ENCODE data around the gene SHF. TPM values are rescaled to one million over a fixed set of nuclear protein-coding genes. Genes with fewer than 3 reads are reported as not detected.

SHF gene
- total RNA-seq, 6 donors from 2014 or later = 1.4 to 8.0 (median 5.1) TPM

DNA sequence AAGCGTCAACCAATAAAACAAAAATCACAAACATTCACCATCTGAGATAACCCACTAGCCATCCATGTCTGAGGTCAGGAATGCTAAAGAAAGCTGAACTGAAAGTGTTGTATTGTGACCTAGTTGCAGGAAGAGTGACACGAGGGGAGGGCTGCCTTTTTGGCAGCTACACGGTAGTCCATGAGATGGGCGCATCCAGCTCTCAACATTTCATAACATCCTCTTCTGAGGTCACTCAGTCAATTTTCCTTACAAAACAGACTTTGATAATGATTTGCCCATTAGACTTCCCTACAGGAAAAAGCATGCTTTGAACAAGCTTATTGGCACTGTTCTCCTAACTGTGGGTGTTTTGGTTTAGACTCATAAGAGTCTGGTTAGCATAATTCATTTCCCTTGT is 15.4 kb upstream of the SHF start:
- no peaks in the 10 kb centered on the region for H3K9me3 ChIP-seq
- no peak for ATAC-seq (ENCODE audit: low FRiP score in 2 of 2)
- 13 to 20% methylated on average over 4 of the region's 4 CpGs for WGBS, 2 donors

DNA sequence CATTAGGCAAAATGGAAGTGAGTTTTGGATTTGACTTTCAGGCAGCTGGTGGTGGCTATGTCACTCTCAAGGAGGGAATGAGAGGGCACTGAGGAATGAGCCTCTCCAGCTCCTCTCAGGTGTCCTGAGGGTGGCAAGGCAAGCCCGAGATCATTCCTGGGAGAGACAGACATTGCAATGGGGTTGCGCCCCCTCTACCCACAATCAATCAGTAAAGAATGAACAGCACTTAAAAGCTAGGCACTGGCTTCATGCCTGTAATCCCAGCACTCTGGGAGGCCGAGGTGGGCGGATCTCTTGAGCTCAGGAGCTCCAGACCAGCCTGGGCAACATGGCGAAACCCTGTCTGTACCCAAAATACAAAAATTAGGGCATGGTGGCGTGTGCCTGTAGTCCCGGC is 14.1 kb upstream of the SHF start:
- Histone ChIP-seq H3K27ac (no peak overlapping the region), H3K9me3 (no peaks in the 10 kb centered on the region), H3K4me3 (no peak overlapping the region), H3K4me1 (peaks cover 8 to 18% (median 13%) of the 10 kb centered on the region in 4 donors), H3K27me3 (no peaks in the 10 kb centered on the region), H3K36me3 (no peaks in the 10 kb centered on the region)
- DNase-seq (no peak), ATAC-seq (ENCODE audit: low FRiP score in 2 of 2) (no peak)
- TF ChIP-seq EP300 (IDR thresholded peaks at IDR 0.05) (no peak), POLR2A (IDR thresholded peaks at IDR 0.05) (no peak), POLR2AphosphoS5 (IDR thresholded peaks at IDR 0.05) (no peak)
- TF ChIP-seq, protein P1, sequence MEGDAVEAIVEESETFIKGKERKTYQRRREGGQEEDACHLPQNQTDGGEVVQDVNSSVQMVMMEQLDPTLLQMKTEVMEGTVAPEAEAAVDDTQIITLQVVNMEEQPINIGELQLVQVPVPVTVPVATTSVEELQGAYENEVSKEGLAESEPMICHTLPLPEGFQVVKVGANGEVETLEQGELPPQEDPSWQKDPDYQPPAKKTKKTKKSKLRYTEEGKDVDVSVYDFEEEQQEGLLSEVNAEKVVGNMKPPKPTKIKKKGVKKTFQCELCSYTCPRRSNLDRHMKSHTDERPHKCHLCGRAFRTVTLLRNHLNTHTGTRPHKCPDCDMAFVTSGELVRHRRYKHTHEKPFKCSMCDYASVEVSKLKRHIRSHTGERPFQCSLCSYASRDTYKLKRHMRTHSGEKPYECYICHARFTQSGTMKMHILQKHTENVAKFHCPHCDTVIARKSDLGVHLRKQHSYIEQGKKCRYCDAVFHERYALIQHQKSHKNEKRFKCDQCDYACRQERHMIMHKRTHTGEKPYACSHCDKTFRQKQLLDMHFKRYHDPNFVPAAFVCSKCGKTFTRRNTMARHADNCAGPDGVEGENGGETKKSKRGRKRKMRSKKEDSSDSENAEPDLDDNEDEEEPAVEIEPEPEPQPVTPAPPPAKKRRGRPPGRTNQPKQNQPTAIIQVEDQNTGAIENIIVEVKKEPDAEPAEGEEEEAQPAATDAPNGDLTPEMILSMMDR (IDR thresholded peaks at IDR 0.05) = no peak
- 76 to 87% methylated on average over 6 to 7 of the region's 7 CpGs for WGBS, 2 donors

More for the DNA sequence above, 15.4 kb upstream of the SHF start:
- no peaks in the 10 kb centered on the region for H3K27me3 ChIP-seq
- H3K4me3 ChIP-seq = no peak overlapping the region
- no peak for TF ChIP-seq POLR2AphosphoS5 (IDR thresholded peaks at IDR 0.05)
- TF ChIP-seq EP300 (IDR thresholded peaks at IDR 0.05) = no peak
- no peak for TF ChIP-seq POLR2A (IDR thresholded peaks at IDR 0.05)
- TF ChIP-seq, protein P1 (IDR thresholded peaks at IDR 0.05) = no peak
- H3K4me1 ChIP-seq = peaks cover 8 to 15% (median 13%) of the 10 kb centered on the region in 4 donors
- DNase-seq = no peak
- H3K36me3 ChIP-seq = no peaks in the 10 kb centered on the region
- H3K27ac ChIP-seq = peak overlapping the region in 1 of 4 donors; percentile 18

DNA sequence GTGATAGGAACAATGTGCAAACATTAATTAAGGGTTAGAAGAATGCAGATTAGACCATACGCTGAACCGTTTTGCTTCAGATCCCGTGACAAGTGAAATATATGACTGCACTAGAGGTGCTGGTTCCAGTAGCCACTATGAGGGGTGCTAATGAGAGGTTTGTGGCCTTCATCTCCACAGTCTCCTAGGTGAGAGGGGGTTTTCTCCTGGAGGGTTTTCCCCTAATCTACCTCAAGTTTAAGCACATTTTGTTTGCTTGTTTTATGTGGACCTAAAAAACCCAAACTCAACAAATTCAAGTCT is 13.7 kb upstream of the SHF start:
- Histone ChIP-seq H3K4me1 (peaks cover 8 to 18% (median 13%) of the 10 kb centered on the region in 4 donors), H3K36me3 (no peaks in the 10 kb centered on the region), H3K27me3 (no peaks in the 10 kb centered on the region), H3K4me3 (peak overlapping the region in 2 of 4 donors; percentile 77 to 92), H3K27ac (peak overlapping the region in 3 of 4 donors; percentile 95 to 98 (median 96)), H3K9me3 (no peaks in the 10 kb centered on the region)
- ATAC-seq (ENCODE audit: low FRiP score in 2 of 2) (no peak), DNase-seq (no peak)
- TF ChIP-seq POLR2AphosphoS5 (IDR thresholded peaks at IDR 0.05) (no peak), POLR2A (IDR thresholded peaks at IDR 0.05) (no peak), EP300 (IDR thresholded peaks at IDR 0.05) (no peak)
- TF ChIP-seq, protein P1 (IDR thresholded peaks at IDR 0.05) = no peak
- 90 to 95% methylated on average over 3 of the region's 3 CpGs for WGBS, 2 donors

DNA sequence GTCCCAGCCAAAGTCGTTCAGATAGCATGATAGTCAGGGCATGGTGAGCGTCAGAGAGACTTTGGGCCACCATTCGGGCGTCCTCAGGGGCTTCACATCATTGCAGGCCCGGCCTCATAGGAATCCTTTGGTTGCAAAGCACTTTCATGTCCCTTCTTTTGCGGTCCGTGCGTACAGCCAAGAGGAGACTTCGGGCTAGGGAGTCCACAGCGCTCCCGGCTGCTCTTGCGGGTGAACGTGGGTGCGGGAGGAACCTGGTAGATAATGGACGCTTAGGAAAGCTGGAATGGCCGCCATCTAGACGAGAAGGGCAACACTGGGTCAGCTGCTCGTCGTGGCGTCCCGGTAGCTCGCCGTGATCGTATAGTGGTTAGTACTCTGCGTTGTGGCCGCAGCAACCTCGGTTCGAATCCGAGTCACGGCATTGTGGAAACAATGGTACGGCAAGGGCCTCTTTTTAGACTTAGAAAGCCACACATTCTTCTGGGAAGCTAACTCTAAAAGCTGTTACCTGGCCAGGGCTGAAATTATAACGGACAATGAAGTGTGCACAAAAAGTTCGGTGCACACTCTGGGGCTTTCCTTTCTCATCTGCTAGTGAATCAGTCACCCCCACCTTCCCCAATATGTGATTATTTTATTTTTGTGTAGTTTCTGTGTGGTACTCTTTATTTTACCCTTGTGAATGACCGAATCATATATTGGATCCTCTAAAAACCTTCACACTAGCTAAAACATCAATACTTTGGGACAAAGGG is 13.2 kb upstream of the SHF start:
- peak overlapping the region; percentile 93 to 98 (median 96) for H3K27ac ChIP-seq
- H3K27me3 ChIP-seq = no peaks in the 10 kb centered on the region
- WGBS, 2 donors = 4 to 5% methylated on average over 23 to 34 of the region's 34 CpGs
- no peaks in the 10 kb centered on the region for H3K36me3 ChIP-seq
- H3K9me3 ChIP-seq = no peaks in the 10 kb centered on the region
- peak; percentile 85 to 88 for DNase-seq
- ATAC-seq (ENCODE audit: low FRiP score in 2 of 2) = peak; percentile 59 to 75
- H3K4me1 ChIP-seq = peaks cover 8 to 18% (median 13%) of the 10 kb centered on the region in 4 donors
- peak overlapping the region; percentile 6 to 92 (median 69) for H3K4me3 ChIP-seq
- TF ChIP-seq EP300 (IDR thresholded peaks at IDR 0.05) (no peak), POLR2A (IDR thresholded peaks at IDR 0.05) (no peak), POLR2AphosphoS5 (IDR thresholded peaks at IDR 0.05) (peak in 1 of 2 donors; percentile 7)
- TF ChIP-seq, protein P1 (IDR thresholded peaks at IDR 0.05) = peak in 1 of 6 experiments; percentile 13
